H9 (cell line): ENCODE results near the gene FIBP. TPM values are rescaled to one million over a fixed set of nuclear protein-coding genes. Genes with fewer than 3 reads are reported as not detected.

Source experiments
- DNase-seq: peaks from one replicate; pipeline ENCODE4 v3.0.0-alpha.2; 2017
- H2AFZ ChIP-seq: one replicate; pipeline ENCODE4 v1.6.1; 2013; ENCODE audit warnings: mild to moderate bottlenecking, low read length, control low read depth, moderate library complexity
- H2AK5ac ChIP-seq: 2 replicates; pipeline ENCODE4 v1.6.1; 2013; ENCODE audit warnings: low read length, control low read depth, mixed read lengths; ENCODE audit not compliant: insufficient read length
- H2BK120ac ChIP-seq: one replicate; pipeline ENCODE4 v1.6.1; 2013; ENCODE audit warnings: low read depth, mild to moderate bottlenecking, low read length, control low read depth, inconsistent platforms; ENCODE audit not compliant: poor library complexity, severe bottlenecking
- H2BK12ac ChIP-seq: 2 replicates; pipeline ENCODE4 v1.6.1; 2013; ENCODE audit warnings: low read length, control low read depth, mixed read lengths, low read depth; ENCODE audit not compliant: insufficient read length
- H2BK15ac ChIP-seq: 2 replicates; pipeline ENCODE4 v1.6.1; 2013; ENCODE audit warnings: low read depth, low read length, control low read depth
- H2BK20ac ChIP-seq: one replicate; pipeline ENCODE4 v1.6.1; 2013; ENCODE audit warnings: low read depth, mild to moderate bottlenecking, low read length, control low read depth, inconsistent platforms; ENCODE audit not compliant: poor library complexity, severe bottlenecking
- H2BK5ac ChIP-seq: 2 replicates; pipeline ENCODE4 v1.6.1; 2013; ENCODE audit warnings: low read length, control low read depth, mixed read lengths; ENCODE audit not compliant: insufficient read length
- H3K14ac ChIP-seq: 2 replicates; pipeline ENCODE4 v1.6.1; 2013; ENCODE audit warnings: low read length, control low read depth; ENCODE audit not compliant: insufficient read depth
- H3K18ac ChIP-seq: 2 replicates; pipeline ENCODE4 v1.6.1; 2013; ENCODE audit warnings: low read depth, mild to moderate bottlenecking, mixed read lengths, low read length, control low read depth; ENCODE audit not compliant: insufficient read length
- H3K23ac ChIP-seq: 2 replicates; pipeline ENCODE4 v1.6.1; 2013; ENCODE audit warnings: low read length, control low read depth, mixed read lengths, low read depth; ENCODE audit not compliant: insufficient read length
- H3K23me2 ChIP-seq: 2 replicates; pipeline ENCODE4 v1.6.1; 2013; ENCODE audit warnings: low read depth, mild to moderate bottlenecking, mixed read lengths, low read length, control low read depth; ENCODE audit not compliant: insufficient read length, poor library complexity, severe bottlenecking
- H3K27ac ChIP-seq: 2 replicates; pipeline ENCODE4 v1.5.1; 2013; ENCODE audit warnings: low read length, control low read depth, mixed read lengths, low read depth; ENCODE audit not compliant: insufficient read length
- H3K27me3 ChIP-seq: 2 replicates; pipeline ENCODE4 v1.6.1; 2013; ENCODE audit warnings: low read length, control low read depth, inconsistent platforms; ENCODE audit not compliant: insufficient read depth
- H3K4ac ChIP-seq: 2 replicates; pipeline ENCODE4 v1.6.1; 2013; ENCODE audit warnings: low read depth, mild to moderate bottlenecking, control low read depth, inconsistent platforms, low read length, moderate library complexity
- H3K4me1 ChIP-seq: 2 replicates; pipeline ENCODE4 v1.6.1; 2013; ENCODE audit warnings: low read length, control low read depth, inconsistent platforms; ENCODE audit not compliant: insufficient read depth
- H3K4me2 ChIP-seq: 2 replicates; pipeline ENCODE4 v1.6.1; 2013; ENCODE audit warnings: low read length, control low read depth, mixed read lengths; ENCODE audit not compliant: insufficient read length, insufficient read depth
- H3K56ac ChIP-seq: 2 replicates; pipeline ENCODE4 v1.6.1; 2013; ENCODE audit warnings: low read depth, mild to moderate bottlenecking, mixed read lengths, low read length, control low read depth; ENCODE audit not compliant: insufficient read length
- H3K79me1 ChIP-seq: 2 replicates; pipeline ENCODE4 v1.6.1; 2013; ENCODE audit warnings: low read depth, mild to moderate bottlenecking, moderate library complexity, low read length, control low read depth, inconsistent platforms; ENCODE audit not compliant: insufficient read depth, poor library complexity, severe bottlenecking
- H3K79me2 ChIP-seq: 2 replicates; pipeline ENCODE4 v1.6.1; 2013; ENCODE audit warnings: low read length, control low read depth, inconsistent platforms; ENCODE audit not compliant: insufficient read depth
- H3K9ac ChIP-seq: 2 replicates; pipeline ENCODE4 v1.6.1; 2013; ENCODE audit warnings: low read length, control low read depth, mixed read lengths; ENCODE audit not compliant: insufficient read length; ENCODE audit errors: extremely low read depth
- H3K9me3 ChIP-seq: one replicate; pipeline ENCODE4 v1.6.1; 2013; ENCODE audit warnings: low read depth, low read length, inconsistent platforms; ENCODE audit not compliant: control insufficient read depth
- H3T11ph ChIP-seq: one replicate; pipeline ENCODE4 v1.6.1; 2013; ENCODE audit warnings: mild to moderate bottlenecking, low read length, control low read depth, inconsistent platforms
- H4K20me1 ChIP-seq: one replicate; pipeline ENCODE4 v1.6.1; 2013; ENCODE audit not compliant: control insufficient read depth, insufficient read length, insufficient read depth
- H4K5ac ChIP-seq: 2 replicates; pipeline ENCODE4 v1.6.1; 2013; ENCODE audit warnings: low read depth, mild to moderate bottlenecking, mixed read lengths, low read length, control low read depth; ENCODE audit not compliant: insufficient read length
- H4K8ac ChIP-seq: replicated peaks from 2 replicates; pipeline ENCODE4 v1.6.1; 2013; ENCODE audit warnings: low read length, control low read depth, mixed read lengths, low read depth; ENCODE audit not compliant: insufficient read length
- H4K91ac ChIP-seq: 2 replicates; pipeline ENCODE4 v1.6.1; 2013; ENCODE audit warnings: low read depth, mild to moderate bottlenecking, moderate library complexity, mixed read lengths, low read length, control low read depth; ENCODE audit not compliant: insufficient read length
- H3K27ac Mint-ChIP-seq, 3 experiments: 2 replicates in 2 of 3; 3 replicates in 1 of 3; pipeline ENCODE4 v1.8.0; 2020 to 2021; ENCODE audit warnings: mixed read lengths in 3 of 3, mild to moderate bottlenecking in 1 of 3, moderate library complexity in 1 of 3
- H3K27me3 Mint-ChIP-seq: 2 replicates; pipeline ENCODE4 v1.8.0; 2021; ENCODE audit warnings: low read depth, mild to moderate bottlenecking, moderate library complexity, mixed read lengths
- H3K36me3 Mint-ChIP-seq, 3 experiments: 2 replicates in 2 of 3; 3 replicates in 1 of 3; pipeline ENCODE4 v1.8.0; 2020 to 2021; ENCODE audit warnings: low read depth in 3 of 3, mixed read lengths in 3 of 3; ENCODE audit not compliant: insufficient read depth in 1 of 3
- H3K4me1 Mint-ChIP-seq, 2 experiments: 2 replicates each; pipeline ENCODE4 v1.8.0; 2020; ENCODE audit warnings: mixed read lengths in 2 of 2
- H3K4me3 Mint-ChIP-seq, 2 experiments: 2 replicates in 1 of 2; 3 replicates in 1 of 2; pipeline ENCODE4 v1.8.0; 2020 to 2021; ENCODE audit warnings: mild to moderate bottlenecking in 2 of 2, mixed read lengths in 2 of 2, moderate library complexity in 1 of 2
- H3K9me3 Mint-ChIP-seq, 2 experiments: 2 replicates in 1 of 2; 3 replicates in 1 of 2; pipeline ENCODE4 v1.8.0; 2020; ENCODE audit warnings: mild to moderate bottlenecking in 2 of 2, mixed read lengths in 2 of 2, moderate library complexity in 1 of 2
- CTCF ChIP-seq: fragments of 200-600 bp; sonication (generic); conservative IDR thresholded peaks from 3 replicates; pipeline ENCODE4 v1.8.0; 2021; ENCODE audit warnings: antibody characterized with exemption, mild to moderate bottlenecking
- WGBS: extraction: QIAGEN DNeasy Blood & Tissue Kit; methylation state at CpG from one replicate; pipeline ENCODE4 v1.1.7; 2013; ENCODE audit warnings: missing lambda C conversion rate, low lambda C conversion rate, mixed read lengths; ENCODE audit not compliant: insufficient read length; ENCODE audit errors: extremely low coverage; 5-methylcytosine and 5-hydroxymethylcytosine counted together
- total RNA-seq: library from RNA; stranded (reverse); gene quantifications from 2 replicates; pipeline ENCODE4 v1.2.1, GENCODE V29; 2021

The FIBP gene
- total RNA-seq, 1 experiment from 2014 or later: 87.0 TPM

GRCh38 chr11:65842144-65842543, 46.1 kb downstream of the FIBP start:
- Histone ChIP-seq H2BK20ac (no peak overlapping the region), H2AFZ (no peak overlapping the region), H4K8ac (no peak overlapping the region), H3T11ph (no peak overlapping the region), H3K4me1 (no peaks in the 10 kb centered on the region), H3K56ac (no peak overlapping the region), H2BK5ac (no peak overlapping the region), H3K4ac (no peak overlapping the region), H3K18ac (no peak overlapping the region), H4K91ac (no peak overlapping the region), H3K9ac (no peak overlapping the region), H4K20me1 (no peaks in the 10 kb centered on the region), H3K14ac (no peak overlapping the region), H2BK12ac (no peak overlapping the region), H2BK120ac (no peak overlapping the region), H3K27ac (no peak overlapping the region), H3K27me3 (no peaks in the 10 kb centered on the region), H3K79me1 (no peaks in the 10 kb centered on the region), H4K5ac (no peak overlapping the region), H2AK5ac (no peak overlapping the region), H3K4me2 (no peak overlapping the region), H3K9me3 (no peaks in the 10 kb centered on the region), H3K23me2 (no peaks in the 10 kb centered on the region), H2BK15ac (no peak overlapping the region), H3K23ac (no peak overlapping the region), H3K79me2 (no peaks in the 10 kb centered on the region)
- TF ChIP-seq CTCF: no peak
- WGBS: no CpG with 5 or more reads among the region's 4 CpGs
- H3K36me3 Mint-ChIP-seq: no peaks in the 10 kb centered on the region
- no peak overlapping the region for H3K27ac Mint-ChIP-seq
- no peaks in the 10 kb centered on the region for H3K4me1 Mint-ChIP-seq
- H3K9me3 Mint-ChIP-seq: no peaks in the 10 kb centered on the region
- peaks cover 7% of the 10 kb centered on the region for H3K27me3 Mint-ChIP-seq
- DNase-seq: no peak
- no peak overlapping the region for H3K4me3 Mint-ChIP-seq
